NCI-H1436 treated with DMSO at 0.1 percent for 48 hours (cell line): ENCODE measurements around the gene ZNRF1.

Experiments
- DNase-seq: peaks from one replicate; lab custom pipeline; 2025; lab: John Stamatoyannopoulos, UW

Gene ZNRF1

GRCh38 chr16:75152635-75153034 lies 153.8 kb downstream of the ZNRF1 start:
- no peak for DNase-seq

- DNase-seq, result no peak
Measured at GRCh38 chr16:75160386-75160785, 161.6 kb downstream of the ZNRF1 start.
